ENCODE measurements around the gene ATF5. TPM values are rescaled to one million over a fixed set of nuclear protein-coding genes. Genes with fewer than 3 reads are reported as not detected.

ATF5 gene
- total and polyA plus RNA-seq, 2 of the 8 experiments (the other 6 are each of a cell fraction or from before 2014, with no cell fraction given) = 6.2 to 13.1 TPM

- TF ChIP-seq CTCF (IDR thresholded peaks at IDR 0.05; ENCODE audit: control extremely low read depth in 1 of 3, insufficient read depth in 1 of 3, low read depth in 1 of 3, low read length in 3 of 3) = no peak
- TF ChIP-seq BRCA1 (IDR thresholded peaks at IDR 0.05; ENCODE audit: low read depth, low read length) = no peak
- no peak for TF ChIP-seq RAD21 (IDR thresholded peaks at IDR 0.05 in 1 of 2, conservative IDR thresholded peaks at IDR 0.05 in 1 of 2; ENCODE audit: low read depth in 2 of 2, low read length in 2 of 2)
- TF ChIP-seq EP300 (IDR thresholded peaks at IDR 0.05; ENCODE audit: borderline replicate concordance in 1 of 2, low read depth in 2 of 2, low read length in 2 of 2) = no peak
- TF ChIP-seq ASH2L (IDR thresholded peaks at IDR 0.05; ENCODE audit: low read length) = no peak
- no peak for TF ChIP-seq POU5F1 (IDR thresholded peaks at IDR 0.05; ENCODE audit: low read depth, low read length)
- TF ChIP-seq SIX5 (IDR thresholded peaks at IDR 0.05; ENCODE audit: low read depth, low read length) = no peak
- TF ChIP-seq GABPA (IDR thresholded peaks at IDR 0.05; ENCODE audit: borderline replicate concordance, insufficient read depth, low read length) = no peak
- TF ChIP-seq EZH2 (IDR thresholded peaks at IDR 0.05; ENCODE audit: low read depth, low read length, severe bottlenecking) = no peak
- no peak for TF ChIP-seq JUN (IDR thresholded peaks at IDR 0.05; ENCODE audit: low read depth, low read length)
- no peak for TF ChIP-seq CEBPB (IDR thresholded peaks at IDR 0.05; ENCODE audit: low read depth, low read length)
- no peak for TF ChIP-seq CHD1 (IDR thresholded peaks at IDR 0.05; ENCODE audit: low read depth, low read length)
- TF ChIP-seq GTF2F1 (IDR thresholded peaks at IDR 0.05; ENCODE audit: borderline replicate concordance, low read depth, low read length) = peak; percentile 86; the same call in 1 of the 2 replicates
- TF ChIP-seq KDM4A (IDR thresholded peaks at IDR 0.05; ENCODE audit: low read depth, low read length, severe bottlenecking) = no peak
- no peak for TF ChIP-seq HDAC2 (IDR thresholded peaks at IDR 0.05; ENCODE audit: borderline replicate concordance in 1 of 2, low read depth in 2 of 2, low read length in 2 of 2)
- peak; percentile 52 for TF ChIP-seq SIRT6 (IDR thresholded peaks at IDR 0.05; ENCODE audit: low read length)
- no peak for TF ChIP-seq CBX5 (IDR thresholded peaks at IDR 0.05; ENCODE audit: low read depth, low read length)
- TF ChIP-seq POLR2AphosphoS5 (IDR thresholded peaks at IDR 0.05; ENCODE audit: low read depth, low read length) = peak; percentile 99
- TF ChIP-seq FOSL1 (IDR thresholded peaks at IDR 0.05; ENCODE audit: insufficient read depth, low read depth, low read length) = no peak
- no peak for TF ChIP-seq ZNF274 (IDR thresholded peaks at IDR 0.05; ENCODE audit: borderline replicate concordance, extremely low read depth, low read length)
These were observed 842 bp downstream of the ATF5 start (continued) for GRCh38 chr19:49929611-49930482.

Measured in H1 (cell line).